Hematopoietic multipotent progenitor cell treated with erythropoietin and hydrocortisone succinate and interleukin-3 and kit ligand, for 17 days (in vitro differentiated cells): ENCODE measurements around the gene KRTAP4-9.
"Not testable (repeated sequence)": the region's sequence is repeated elsewhere in the genome, so short reads cannot be mapped to it uniquely, and the experiment has no call there.

Experiments used
- DNase-seq: peaks from one replicate; pipeline ENCODE4 v3.0.0-alpha.2; 2015; ENCODE audit warnings: low spot score

Gene KRTAP4-9

GRCh38 chr17:41105347-41105746 is at the start of gene KRTAP4-9:
Gene KRTAP4-9, plus strand, starts transcription at chr17:41105389. Its CDS starts 0 bp downstream, at chr17:41105389.
- DNase-seq = not testable (repeated sequence)

GRCh38 chr17:41057547-41057946 is 47.6 kb upstream of the KRTAP4-9 start:
- DNase-seq = no peak

DNA sequence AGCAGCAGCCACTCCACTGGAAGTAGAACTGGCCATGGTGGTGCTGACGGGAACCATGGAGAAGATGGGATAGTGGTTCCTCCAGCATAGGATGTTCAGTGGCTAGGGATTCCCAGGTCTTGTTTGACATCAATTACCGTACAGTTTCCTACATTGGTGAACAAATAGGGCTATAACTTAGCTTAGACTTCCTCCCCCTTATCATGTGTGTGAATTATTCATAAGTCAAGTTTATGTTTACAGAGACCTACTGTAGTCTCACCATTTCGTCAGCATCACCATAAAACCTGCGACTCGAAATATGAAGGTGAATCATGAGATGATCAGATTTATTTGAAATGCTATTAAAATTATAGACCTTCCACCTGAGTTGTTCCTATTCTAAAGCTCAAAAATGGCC is 46.4 kb upstream of the KRTAP4-9 start:
- DNase-seq = no peak

- DNase-seq = not testable (repeated sequence)
Observed at GRCh38 chr17:41059276-41060051, 45.7 kb upstream of the KRTAP4-9 start.

GRCh38 chr17:41060052-41060604 is 45.1 kb upstream of the KRTAP4-9 start, which contains the start of gene KRTAP2-3:
Gene KRTAP2-3, minus strand, starts transcription at chr17:41060114. Its CDS starts 64 bp downstream, at chr17:41060050.
- DNase-seq = no peak

- DNase-seq = no peak
Observed at GRCh38 chr17:41061964-41062363, 43.2 kb upstream of the KRTAP4-9 start.

DNA sequence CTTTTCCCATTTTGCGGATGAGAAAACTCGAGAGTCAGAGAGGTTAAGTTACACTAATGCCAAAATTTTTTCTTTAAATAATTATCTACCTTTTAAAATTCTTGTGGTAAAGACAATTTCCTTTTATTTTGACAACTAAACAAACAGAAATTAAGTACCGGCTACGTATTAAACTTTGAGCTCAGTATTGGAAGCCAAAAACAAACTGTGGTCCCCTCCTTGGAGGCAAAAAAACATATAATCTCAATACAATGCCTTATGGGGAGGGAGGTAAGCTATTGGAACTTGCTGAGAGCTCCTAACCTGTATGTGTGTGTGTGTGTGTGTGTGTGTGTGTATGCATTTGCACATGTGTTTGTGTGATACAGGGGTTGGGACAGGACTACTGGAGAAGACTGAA is 41.7 kb upstream of the KRTAP4-9 start:
- DNase-seq = no peak

DNA sequence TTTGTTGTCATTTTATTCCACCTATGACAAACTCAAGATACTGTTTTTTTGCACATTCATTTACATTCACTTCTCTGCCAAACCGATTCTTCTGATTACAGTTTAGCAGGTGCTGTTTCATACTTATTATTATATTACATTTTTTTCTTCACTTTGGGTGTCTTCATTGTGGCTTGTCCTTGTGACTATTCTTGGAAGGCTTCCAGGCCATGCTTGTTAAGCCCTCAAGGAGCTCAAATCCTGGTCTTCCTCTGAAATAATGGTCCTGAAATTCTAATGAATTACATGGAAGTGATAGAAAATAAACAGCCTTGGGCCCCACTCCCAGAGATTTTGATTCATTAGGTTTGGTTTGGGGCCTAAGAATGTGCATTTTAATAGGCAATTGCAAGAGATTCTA is 40.9 kb upstream of the KRTAP4-9 start:
- DNase-seq = no peak

- not testable (repeated sequence) for DNase-seq
Observed at GRCh38 chr17:41065016-41065689, 40.0 kb upstream of the KRTAP4-9 start.

- no peak for DNase-seq
Observed at GRCh38 chr17:41065829-41066624, 39.2 kb upstream of the KRTAP4-9 start, which contains the start of gene KRTAP2-4. Gene KRTAP2-4, minus strand, starts transcription at chr17:41065879. Its CDS starts 34 bp downstream, at chr17:41065845.

GRCh38 chr17:41067281-41067680 is 37.9 kb upstream of the KRTAP4-9 start:
- DNase-seq = no peak

- no peak for DNase-seq
Observed at GRCh38 chr17:41069031-41069430, 36.2 kb upstream of the KRTAP4-9 start.

GRCh38 chr17:41071606-41072360 is 33.4 kb upstream of the KRTAP4-9 start:
- no peak for DNase-seq

GRCh38 chr17:41073676-41074075 is 31.5 kb upstream of the KRTAP4-9 start:
- DNase-seq = no peak

GRCh38 chr17:41076788-41077187 is 28.4 kb upstream of the KRTAP4-9 start:
- DNase-seq = no peak

GRCh38 chr17:41082626-41083025 is 22.6 kb upstream of the KRTAP4-9 start:
- no peak for DNase-seq

DNA sequence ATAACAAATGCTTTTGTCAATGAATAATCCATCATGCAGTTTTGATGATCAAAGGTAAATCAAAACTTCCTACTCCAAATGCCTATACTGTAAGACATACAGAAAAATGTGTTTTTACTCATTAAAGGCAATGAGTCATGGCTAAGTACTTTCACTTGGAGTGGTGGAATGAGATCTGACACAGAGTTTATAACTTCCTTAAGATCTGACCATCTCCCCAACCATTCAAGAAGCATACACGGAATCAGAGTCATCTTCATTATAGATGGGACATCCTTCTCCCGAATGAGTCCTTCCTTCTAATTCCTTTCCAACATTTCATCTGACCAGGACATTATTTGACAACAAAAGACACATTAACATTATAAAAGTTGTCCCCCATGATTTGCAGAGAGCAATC is 21.8 kb upstream of the KRTAP4-9 start:
- DNase-seq = not testable (repeated sequence)

- DNase-seq = not testable (repeated sequence)
Observed at GRCh38 chr17:41084100-41084856, 20.9 kb upstream of the KRTAP4-9 start, which contains the start of gene KRTAP4-7. Gene KRTAP4-7, plus strand, starts transcription at chr17:41084150. Its CDS starts 57 bp downstream, at chr17:41084207.

DNA sequence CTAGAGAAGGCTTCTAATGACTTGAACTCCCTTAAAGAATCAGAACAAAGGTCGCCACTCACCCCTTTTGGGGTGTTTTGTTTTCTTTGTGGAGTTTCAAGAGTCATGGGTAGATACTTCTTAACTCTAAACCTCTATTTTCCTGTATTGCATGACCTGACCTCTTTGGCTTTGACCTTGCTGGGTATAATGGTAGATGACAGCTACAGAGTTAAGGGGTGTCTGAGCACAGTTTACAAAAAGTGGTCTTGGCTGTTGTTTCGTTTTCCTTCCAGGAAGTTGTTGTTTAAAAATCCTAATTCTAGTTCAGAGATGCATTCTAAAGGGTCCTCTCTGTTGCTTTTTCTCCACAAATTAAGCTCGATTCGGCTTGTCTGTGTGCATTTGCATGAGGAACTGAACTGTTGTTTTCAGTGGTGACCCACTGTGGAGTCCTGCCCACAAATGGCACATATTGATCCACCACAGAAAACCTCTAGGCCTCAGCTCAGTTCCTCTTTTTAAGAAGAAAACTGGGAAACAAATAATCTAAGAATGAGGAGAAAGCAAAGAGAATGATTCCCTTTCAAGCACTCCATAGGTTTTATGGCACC is 16.3 kb upstream of the KRTAP4-9 start:
- not testable (repeated sequence) for DNase-seq

GRCh38 chr17:41096055-41096454 is 9.1 kb upstream of the KRTAP4-9 start:
- DNase-seq = no peak
